Activated CD4-positive, alpha-beta T cell treated with anti-CD3 and anti-CD28 coated beads, Interleukin-2, Interleukin-4, amounts not matched to agents 100 ng/mL and 50 ng/mL, durations not matched to agents 16 hours and 8 hours (primary cell): Measurements from ENCODE around the gene TMEM139.

ENCODE experiments used
- DNase-seq: peaks from one replicate; pipeline ENCODE4 v3.0.0-alpha.2; 2020; ENCODE audit warnings: low spot score

The TMEM139 gene

GRCh38 chr7:143284591-143285469 is at the start of gene TMEM139:
TMEM139 (plus strand) TSS chr7:143284958; CDS start chr7:143285958, 1,000 bp downstream.
- DNase-seq = no peak

- no peak for DNase-seq
These were observed 49.2 kb upstream of the TMEM139 start for GRCh38 chr7:143235561-143235960.

- no peak for DNase-seq
These were observed 48.3 kb upstream of the TMEM139 start for GRCh38 chr7:143236408-143236990.

GRCh38 chr7:143237366-143237765 is 47.4 kb upstream of the TMEM139 start:
- no peak for DNase-seq

GRCh38 chr7:143238289-143238980 is 46.3 kb upstream of the TMEM139 start:
- DNase-seq = no peak

GRCh38 chr7:143239813-143240212 is 44.9 kb upstream of the TMEM139 start:
- no peak for DNase-seq

- peak; percentile 81 for DNase-seq
These were observed 44.2 kb upstream of the TMEM139 start for GRCh38 chr7:143240291-143241168.

GRCh38 chr7:143242306-143242705 is 42.5 kb upstream of the TMEM139 start:
- DNase-seq = no peak

- no peak for DNase-seq
These were observed 41.6 kb upstream of the TMEM139 start for GRCh38 chr7:143243111-143243510.

GRCh38 chr7:143243614-143244013 is 41.1 kb upstream of the TMEM139 start:
- DNase-seq = no peak

- DNase-seq = no peak
These were observed 40.4 kb upstream of the TMEM139 start for GRCh38 chr7:143244321-143244720.

GRCh38 chr7:143245123-143245522 is 39.6 kb upstream of the TMEM139 start:
- DNase-seq = peak; percentile 73

GRCh38 chr7:143247372-143247771 is 37.4 kb upstream of the TMEM139 start:
- no peak for DNase-seq

GRCh38 chr7:143248761-143249354 is 35.9 kb upstream of the TMEM139 start:
- DNase-seq = no peak

GRCh38 chr7:143250199-143250598 is 34.6 kb upstream of the TMEM139 start:
- DNase-seq = no peak

GRCh38 chr7:143250822-143251221 is 33.9 kb upstream of the TMEM139 start:
- no peak for DNase-seq

- DNase-seq = no peak
These were observed 32.8 kb upstream of the TMEM139 start for GRCh38 chr7:143252006-143252405.

- no peak for DNase-seq
These were observed 29.2 kb upstream of the TMEM139 start for GRCh38 chr7:143255564-143255963.

GRCh38 chr7:143256325-143256724 is 28.4 kb upstream of the TMEM139 start:
- DNase-seq = no peak

- DNase-seq = no peak
These were observed 27.8 kb upstream of the TMEM139 start for GRCh38 chr7:143256932-143257331.

GRCh38 chr7:143257501-143257900 is 27.3 kb upstream of the TMEM139 start:
- DNase-seq = no peak
